T47D (cell line): ENCODE results near the gene CDK17.
"Not testable (repeated sequence)": the region's sequence is repeated elsewhere in the genome, so short reads cannot be mapped to it uniquely, and the experiment has no call there.

Source experiments
- DNase-seq, 2 experiments: peaks; one replicate each; pipeline versions ENCODE4 v3.0.0 to v3.0.0-alpha.2; 2011 to 2012; ENCODE audit warnings: low read depth in 1 of 2, low spot score in 1 of 2
- JUND ChIP-seq: IDR thresholded peaks from 2 replicates; pipeline ENCODE4 v1.6.1; 2012; ENCODE audit warnings: low read depth
- in situ Hi-C: cut with HindIII; loops from 2 replicates; pipeline ENCODE4 v1.10.0; 2016; ENCODE audit warnings: low sequenced_read_pairs, low pct_unique_long_range_greater_than_20kb

Gene CDK17

DNA sequence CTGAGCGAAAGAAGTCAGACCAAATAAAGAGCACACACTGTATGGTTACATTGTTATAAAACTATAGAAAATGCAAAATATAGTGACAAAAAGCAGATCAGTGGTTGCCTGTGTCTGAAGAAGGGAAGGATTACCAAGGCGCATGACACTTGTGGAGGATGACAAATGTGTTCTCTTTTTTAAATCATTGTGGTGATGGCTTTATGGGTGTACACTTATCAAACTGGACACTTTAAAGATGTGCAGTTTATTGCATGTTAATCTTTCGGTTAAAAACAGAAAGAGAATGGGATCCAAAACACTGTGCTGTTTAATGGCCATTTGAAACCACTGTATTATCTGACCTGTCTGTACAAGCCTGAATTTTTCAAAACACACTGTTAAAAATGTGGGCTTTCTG is 8.8 kb upstream of the CDK17 start:
- no peak for DNase-seq
- in situ Hi-C loops = no loop called here
- TF ChIP-seq JUND = no peak

DNA sequence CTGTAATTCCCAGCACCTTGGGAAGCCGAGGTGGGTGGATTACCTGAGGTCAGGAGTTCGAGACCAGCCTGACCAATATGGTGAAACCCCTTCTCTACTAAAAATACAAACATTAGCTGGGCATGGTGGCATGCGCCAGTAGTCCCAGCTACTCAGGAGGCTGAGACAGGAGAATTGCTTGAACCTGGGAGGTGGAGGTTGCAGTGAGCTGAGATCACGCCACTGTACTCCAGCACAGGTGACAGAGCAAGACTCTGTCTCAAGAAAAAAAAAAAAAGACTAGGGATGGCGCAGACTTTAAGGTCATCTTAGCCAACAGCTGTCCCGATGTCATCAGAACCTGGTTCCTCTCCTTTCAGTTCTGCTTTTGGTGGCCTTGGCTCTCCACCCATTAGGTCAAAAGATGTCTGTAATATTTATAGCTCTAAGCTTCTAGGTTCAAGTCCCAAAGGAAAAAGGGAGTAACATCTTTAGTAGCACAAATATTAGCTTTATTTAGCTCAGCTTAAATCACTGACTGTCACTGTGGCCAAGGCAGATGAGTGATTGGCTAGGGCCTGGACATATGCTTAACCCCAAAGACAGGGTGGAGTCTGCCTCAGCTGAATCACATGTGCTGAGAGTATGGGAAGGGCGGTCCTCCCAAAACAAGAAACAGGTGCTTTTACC is 7.3 kb upstream of the CDK17 start:
- in situ Hi-C loops, DNase-seq: not testable (repeated sequence)

DNA sequence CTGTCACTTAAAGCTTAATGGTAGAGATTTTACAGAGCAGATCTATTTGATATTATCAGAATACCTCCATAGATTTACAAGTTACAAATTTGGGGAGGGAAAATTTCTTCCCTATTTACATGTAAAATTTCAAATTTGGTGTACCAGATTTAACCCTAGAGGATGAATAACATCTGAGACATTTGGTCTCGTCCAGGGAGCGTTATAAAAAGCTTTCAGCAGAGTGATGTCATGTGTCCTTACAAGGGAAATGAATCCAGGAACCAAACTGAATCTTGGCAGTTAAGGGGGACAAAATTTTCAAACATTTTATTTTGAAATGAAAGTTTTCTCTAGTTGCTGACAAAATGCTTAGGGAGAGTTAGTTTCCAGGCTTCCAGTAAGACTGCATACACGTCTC is 4.5 kb upstream of the CDK17 start:
- DNase-seq = no peak
- TF ChIP-seq JUND = no peak
- in situ Hi-C loops = no loop called here

DNA sequence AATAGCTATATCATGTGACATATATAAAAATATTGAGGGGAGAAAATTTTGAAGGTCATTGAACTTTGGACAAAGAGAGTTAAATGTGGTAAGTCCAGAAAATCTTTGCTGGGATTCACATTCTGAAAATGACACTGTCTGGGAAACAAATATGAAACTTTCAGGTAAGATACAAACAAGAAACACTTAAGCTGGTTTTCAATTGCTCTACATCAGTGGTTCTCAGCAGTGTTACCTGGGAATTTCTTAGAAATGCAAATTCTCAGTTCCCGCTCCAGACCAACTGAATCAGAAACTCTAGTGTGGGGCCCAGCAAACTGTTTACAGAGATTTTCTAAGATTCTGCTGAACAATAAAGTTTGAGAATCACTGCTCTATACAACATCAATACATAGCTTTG is 3.6 kb upstream of the CDK17 start:
- no peak for DNase-seq
- TF ChIP-seq JUND = no peak
- in situ Hi-C loops = no loop called here

DNA sequence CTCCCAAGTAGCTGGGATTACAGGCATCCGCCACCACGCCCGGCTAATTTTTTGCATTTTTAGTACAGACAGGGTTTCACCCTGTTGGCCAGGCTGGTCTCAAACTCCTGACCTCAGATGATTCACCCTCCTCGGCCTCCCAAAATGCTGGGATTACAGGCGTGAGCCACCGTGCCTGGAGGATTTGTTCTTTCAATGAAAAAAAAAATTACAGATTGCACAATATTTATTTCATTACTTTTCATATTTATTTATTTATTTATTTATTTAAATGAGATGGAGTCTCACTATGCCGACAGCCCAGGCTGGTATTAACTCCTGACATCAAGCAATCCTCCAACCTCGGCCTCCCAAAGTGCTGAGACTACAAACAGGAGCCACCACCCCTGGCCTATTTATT is 2.3 kb upstream of the CDK17 start:
- in situ Hi-C loops = not testable (repeated sequence)

DNA sequence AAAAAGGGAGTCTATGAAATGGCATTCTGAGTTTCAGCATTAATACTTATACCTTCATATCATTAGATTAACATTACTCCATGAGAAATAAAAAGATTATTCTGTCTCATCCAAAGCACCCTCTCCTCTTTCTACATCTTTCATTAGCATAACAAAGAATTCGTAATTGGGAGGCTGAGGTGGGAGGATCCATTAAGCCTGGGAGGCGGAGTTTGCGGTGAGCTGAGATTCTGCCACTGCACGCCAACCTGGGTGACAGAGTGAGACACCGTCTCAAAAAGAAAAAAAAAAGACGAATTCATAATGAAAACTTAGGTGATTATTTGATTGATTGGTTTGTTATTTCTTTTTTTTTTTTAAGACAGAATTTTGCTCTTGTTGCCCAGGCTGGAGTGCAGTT is 1.8 kb upstream of the CDK17 start:
- no peak for DNase-seq
- no peak for TF ChIP-seq JUND

More for the DNA sequence above, 2.3 kb upstream of the CDK17 start:
- DNase-seq = not testable (repeated sequence)

DNA sequence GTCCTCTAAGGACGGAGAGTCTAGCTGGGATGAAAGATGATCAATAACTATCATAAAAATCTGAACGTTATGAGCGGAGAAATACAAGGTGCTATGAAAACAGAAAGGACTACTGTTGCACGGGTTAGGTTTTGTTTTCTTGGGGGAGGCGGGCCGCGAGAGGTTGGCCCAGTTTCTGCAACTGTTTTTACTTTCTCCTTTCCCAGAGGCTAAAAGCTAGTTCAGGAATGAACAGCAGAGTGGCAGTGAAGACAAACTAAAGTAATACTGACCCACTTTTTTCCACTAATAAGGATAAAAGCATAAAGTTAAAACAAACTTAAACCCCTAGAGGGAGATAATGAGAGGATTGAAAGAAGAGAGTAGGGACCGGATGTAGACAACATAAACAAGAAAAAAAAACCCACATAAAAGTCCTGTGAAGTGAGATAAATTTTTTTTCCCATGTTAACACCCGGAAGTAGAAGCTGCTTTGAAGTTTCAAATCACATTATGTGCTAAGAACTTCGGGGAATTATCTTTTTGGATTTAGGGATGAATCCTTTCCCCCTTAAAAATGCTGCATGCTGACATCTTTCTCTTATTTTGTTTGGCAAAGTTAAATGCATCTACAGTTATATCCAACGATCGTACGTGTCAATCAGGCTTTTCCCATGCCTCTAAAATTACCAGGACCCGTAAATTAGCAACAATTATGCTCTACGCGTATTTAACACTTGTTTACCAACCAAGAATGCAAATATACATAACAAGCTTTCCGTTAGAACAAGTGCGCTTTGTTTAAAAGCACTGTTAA is 1.0 kb upstream of the CDK17 start:
- peak; percentile 52 to 68 for DNase-seq
- TF ChIP-seq JUND = no peak
- in situ Hi-C loops = no loop called here

More for the DNA sequence above, 1.8 kb upstream of the CDK17 start:
- in situ Hi-C loops = no loop called here

DNA sequence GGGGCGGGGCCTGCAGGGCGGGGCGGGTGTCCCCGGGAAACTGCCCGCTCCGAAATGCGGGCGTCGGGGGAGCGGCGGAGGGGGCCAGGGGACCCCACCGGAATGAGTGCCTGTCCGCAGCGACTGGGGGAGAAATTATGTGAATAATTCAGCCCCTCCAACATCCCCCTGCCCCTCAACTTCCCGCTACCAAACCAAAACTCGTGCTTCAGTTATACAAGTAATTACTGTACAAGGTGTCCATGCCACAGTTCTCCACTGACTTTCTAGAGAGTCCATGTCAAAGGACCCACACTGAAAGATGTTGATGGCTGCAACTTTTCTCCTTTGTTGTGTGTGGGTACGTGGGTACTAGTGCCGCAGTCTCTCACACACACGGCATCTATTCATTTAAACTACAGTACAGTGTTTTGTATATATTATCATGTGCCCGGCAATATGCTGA is 414 bp upstream of the CDK17 start:
- in situ Hi-C loops = no loop called here
- peak; percentile 30 to 57 for DNase-seq
- TF ChIP-seq JUND = no peak; the same call in 1 of the 2 replicates

DNA sequence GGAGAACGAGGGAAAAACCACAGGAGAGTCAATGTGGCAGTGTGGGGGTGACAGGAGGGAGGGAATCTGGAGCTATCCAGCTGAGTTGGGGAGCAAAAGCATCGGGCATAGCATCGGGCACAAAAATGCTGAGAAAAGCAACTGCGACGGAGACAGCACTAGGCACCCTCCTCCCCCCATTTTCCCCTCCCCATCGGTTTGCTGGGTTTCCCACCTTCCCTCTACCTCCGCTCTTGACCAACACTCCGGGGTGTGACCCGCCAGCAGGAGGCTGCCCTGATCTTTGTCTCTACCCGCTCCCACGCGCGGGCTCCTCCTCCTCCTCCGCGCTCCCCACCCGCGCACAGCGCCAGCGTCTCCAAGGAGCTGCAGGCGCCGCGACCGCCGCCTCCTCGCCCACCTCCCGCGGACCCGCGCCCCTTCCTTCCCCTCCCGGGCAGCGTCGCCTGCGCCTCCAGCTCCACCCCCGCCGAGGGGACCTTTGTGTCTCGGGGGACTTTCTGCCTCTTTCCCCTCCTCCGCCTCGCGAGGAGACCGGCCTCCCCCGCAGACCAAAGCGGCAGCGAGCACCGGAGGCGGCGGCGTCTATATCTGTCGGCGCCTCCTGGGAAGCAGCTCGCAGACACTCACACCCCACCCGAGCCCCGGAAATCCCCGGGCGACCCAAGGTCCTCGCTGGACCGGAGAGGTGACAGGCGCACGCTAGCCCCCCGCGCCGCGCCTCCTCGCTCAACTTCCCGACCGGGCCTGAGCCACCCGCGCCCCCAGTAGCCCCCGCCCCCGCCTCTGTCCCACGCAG is 920 bp downstream of the CDK17 start:
- in situ Hi-C loops = no loop called here
- no peak for TF ChIP-seq JUND
- peak; percentile 71 to 85 for DNase-seq

DNA sequence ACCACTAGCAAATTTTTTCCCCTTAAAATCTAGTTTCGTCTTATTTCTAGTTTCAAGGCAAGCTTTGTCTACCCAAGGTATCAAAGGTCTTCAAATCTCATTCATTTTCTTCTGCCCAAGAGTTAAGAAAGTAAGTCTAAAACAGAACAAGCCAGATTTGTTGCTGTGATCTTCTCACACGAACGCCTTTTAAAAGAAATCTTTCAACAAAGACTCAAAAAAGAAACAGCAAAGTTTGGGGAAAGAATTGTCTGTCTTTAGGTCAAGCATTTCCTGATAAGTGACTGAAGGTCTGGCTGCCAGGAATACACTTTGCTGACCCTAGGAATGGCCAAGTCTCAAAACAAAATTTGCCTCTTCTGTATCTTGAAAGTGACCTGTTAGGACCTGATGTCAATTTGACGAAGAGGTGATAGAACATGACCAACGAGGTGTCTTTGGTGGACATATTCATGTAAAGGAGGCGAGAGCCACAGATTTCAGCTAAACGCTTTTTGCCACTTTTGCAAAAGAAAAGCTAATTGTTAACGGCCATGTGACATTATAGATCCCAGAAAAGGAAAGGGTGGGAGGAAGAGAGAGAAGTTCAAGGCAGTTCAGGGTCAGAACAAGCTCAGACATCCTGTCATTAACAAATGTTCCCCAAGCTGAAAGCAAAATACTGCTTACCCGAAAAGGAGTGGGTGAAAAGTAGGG is 1.7 kb downstream of the CDK17 start:
- no peak for DNase-seq
- no peak for TF ChIP-seq JUND
- in situ Hi-C loops = no loop called here

DNA sequence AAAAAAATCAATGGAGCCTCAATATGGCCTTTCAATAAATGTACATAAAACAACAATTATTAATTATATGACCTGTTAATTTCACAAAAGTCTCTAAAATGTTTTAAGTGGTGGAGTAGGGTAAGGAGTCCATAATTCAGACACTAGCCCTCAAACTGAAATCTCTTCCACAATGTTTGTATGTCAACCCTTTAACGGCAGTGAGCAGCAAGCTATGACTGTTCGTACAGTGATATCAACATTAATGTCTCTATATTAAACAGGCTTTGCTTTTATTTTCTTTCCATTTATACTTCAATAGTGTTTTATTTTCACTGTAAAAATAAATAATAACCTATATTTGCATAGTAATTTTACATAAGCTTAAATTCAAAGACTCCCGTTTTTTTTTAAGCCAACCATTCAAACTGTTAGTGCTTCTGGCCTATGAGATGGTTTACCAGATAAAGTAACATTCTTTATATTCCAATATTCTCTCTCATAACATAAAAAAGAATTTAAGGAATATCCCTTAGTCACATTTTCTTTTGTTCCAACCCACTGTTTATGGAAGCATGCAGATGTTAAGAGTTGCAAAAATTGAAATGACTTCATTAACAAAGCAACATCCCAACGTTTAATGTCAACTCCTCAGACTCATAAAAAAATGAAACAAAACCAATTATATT is 2.3 kb downstream of the CDK17 start:
- no peak for TF ChIP-seq JUND
- DNase-seq = no peak
- in situ Hi-C loops = no loop called here

DNA sequence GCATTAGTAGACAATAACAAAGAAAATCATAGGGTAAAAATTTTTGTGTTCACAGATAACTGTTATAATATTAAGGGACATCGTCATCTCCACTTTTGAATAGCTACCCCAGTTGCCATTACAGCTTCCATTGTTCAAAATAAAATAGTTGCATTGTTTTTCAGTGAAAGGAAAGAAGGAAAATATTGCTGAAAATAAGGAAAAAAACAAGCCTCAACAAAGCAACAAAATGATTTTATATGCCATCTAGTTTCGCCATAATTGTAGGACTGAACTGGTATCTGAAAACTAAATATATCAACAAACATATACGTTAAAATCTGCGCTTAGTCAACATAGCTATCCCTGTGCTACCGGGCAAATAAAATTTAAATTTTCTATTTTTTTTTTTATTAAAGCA is 3.3 kb downstream of the CDK17 start:
- in situ Hi-C loops = no loop called here
- no peak for DNase-seq
- no peak for TF ChIP-seq JUND
